OCI-M2 (cell line): Measurements from ENCODE around the gene CCRL2.
"Not testable (repeated sequence)": the region's sequence is repeated elsewhere in the genome, so short reads cannot be mapped to it uniquely, and the experiment has no call there.

Source experiments
- DNase-seq: peaks from one replicate; lab custom pipeline; 2025; ENCODE audit not compliant: unreplicated experiment; lab: John Stamatoyannopoulos, UW

The CCRL2 gene

GRCh38 chr3:46380471-46381221 is 26.4 kb upstream of the CCRL2 start:
- no peak for DNase-seq

DNA sequence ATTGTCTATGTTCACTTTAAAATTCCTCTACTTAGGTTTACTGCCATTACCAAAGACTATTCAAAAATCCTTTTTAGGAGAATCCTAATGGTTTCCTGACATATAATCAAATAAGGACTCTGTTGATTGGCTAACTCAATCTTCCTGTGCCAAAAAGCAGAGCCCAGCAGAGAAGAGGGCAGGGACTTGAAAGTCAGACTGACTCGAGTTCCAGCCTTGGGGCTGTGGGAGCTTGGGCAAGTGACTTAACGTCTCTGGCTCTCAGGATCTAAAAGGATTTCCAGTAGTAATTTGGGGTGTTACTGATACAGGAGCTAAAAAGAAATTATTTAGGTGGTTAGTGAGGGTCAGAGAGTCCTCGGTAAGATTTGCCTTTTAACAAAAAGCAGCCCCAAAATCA is 25.4 kb upstream of the CCRL2 start:
- DNase-seq = no peak

- no peak for DNase-seq
Observed at GRCh38 chr3:46383211-46383950, 23.7 kb upstream of the CCRL2 start.

DNA sequence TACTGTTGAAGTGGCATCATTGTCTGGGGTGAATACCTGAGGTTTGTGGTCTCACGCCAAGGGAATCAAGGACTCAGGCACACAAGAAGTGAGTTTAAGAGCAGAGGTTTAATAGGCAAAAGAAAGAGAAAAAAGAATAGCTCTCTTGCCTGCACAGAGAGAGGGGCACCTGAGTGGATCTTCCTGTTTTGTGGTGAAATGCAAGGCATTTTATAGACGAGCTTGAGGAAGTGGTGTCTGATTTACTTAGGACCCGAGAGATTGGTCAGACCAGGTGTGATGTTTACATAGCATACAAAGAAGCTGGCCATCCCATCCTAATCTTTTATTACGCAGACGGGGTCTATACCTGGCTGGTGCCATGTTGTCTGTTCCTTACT is 23.1 kb upstream of the CCRL2 start:
- DNase-seq = no peak

DNA sequence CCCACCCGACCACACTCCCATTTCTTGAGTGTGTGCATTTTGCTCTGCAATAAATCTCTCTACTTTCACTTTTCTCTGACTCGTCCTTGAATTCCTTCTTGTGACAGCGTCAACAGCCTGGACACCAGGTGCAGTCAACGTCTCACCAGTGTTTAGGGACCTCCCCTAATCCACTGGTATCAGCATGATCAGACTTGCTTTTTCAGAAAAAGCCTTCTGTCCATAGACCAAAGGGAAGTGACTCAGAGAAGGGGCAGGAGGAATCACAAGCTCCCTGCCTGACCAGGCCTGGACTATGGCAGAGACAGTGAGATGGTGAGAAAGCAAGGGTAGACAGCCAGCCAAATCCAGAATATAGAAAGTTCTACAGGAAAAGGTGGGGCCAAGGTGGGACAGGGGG is 20.9 kb upstream of the CCRL2 start:
- no peak for DNase-seq

GRCh38 chr3:46388847-46389246 is 18.2 kb upstream of the CCRL2 start:
- not testable (repeated sequence) for DNase-seq

- no peak for DNase-seq
Observed at GRCh38 chr3:46389306-46389705, 17.8 kb upstream of the CCRL2 start.

- DNase-seq = not testable (repeated sequence)
Observed at GRCh38 chr3:46391526-46391925, 15.5 kb upstream of the CCRL2 start.

DNA sequence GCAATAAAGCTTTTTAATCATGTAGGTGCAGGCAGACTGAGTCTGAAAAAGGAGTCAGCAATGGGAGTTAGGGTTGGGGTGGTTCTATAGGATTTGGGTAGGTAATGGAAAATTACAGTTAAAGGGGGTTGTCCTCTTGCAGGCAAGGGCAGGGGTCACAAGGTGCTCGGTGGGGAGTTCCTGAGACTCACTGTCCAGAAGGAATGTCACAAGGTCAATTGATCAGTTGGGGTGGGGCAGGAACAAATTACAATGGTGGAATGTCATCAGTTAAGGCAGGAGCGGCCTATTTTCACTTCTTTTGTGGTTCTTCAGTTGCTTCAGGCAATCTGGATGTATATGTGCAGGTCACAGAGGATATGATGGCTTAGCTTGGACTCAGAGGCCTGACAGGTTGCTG is 14.0 kb upstream of the CCRL2 start:
- DNase-seq = no peak

DNA sequence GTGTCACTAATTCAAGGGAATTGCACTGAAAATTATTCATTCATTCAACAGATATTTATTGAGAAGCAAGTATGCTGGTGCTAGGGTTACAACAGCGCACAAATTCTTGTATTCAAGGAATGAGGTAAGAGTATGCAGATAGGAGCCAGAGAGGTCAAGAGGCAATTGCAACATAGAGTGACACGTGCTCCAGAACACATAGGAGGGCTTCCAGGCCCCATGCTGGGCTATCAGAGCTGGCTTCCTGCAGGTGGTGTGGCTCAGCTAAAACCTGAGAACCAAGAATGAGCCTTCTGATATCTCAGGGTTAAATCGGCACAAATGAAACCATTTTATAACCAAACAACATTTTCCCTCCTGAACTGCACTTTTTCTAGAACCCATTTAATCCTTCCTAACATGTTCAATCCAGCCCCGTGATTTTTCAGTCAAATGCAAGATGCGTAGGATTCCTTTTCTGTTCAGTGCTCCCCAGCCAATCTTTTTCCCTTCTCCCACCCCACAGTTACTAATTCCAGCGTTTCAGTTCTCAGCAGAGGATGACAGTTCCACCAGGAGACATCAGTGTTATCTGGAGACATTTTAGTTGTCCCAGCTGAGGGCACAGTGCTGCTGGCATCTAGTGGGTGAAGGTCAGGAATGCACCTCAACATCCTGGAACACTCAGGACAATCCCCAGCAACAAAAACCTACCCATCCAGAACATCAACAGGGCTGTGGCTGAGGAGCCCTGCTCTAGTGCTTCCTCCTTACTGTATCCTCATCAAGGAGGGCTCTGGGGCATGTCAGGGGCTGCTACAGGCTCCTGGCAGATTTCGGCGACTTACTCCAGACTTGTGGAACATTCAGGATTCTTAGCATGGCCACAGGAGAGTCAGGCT is 13.3 kb upstream of the CCRL2 start:
- no peak for DNase-seq

GRCh38 chr3:46395210-46395661 is 11.8 kb upstream of the CCRL2 start:
- no peak for DNase-seq

DNA sequence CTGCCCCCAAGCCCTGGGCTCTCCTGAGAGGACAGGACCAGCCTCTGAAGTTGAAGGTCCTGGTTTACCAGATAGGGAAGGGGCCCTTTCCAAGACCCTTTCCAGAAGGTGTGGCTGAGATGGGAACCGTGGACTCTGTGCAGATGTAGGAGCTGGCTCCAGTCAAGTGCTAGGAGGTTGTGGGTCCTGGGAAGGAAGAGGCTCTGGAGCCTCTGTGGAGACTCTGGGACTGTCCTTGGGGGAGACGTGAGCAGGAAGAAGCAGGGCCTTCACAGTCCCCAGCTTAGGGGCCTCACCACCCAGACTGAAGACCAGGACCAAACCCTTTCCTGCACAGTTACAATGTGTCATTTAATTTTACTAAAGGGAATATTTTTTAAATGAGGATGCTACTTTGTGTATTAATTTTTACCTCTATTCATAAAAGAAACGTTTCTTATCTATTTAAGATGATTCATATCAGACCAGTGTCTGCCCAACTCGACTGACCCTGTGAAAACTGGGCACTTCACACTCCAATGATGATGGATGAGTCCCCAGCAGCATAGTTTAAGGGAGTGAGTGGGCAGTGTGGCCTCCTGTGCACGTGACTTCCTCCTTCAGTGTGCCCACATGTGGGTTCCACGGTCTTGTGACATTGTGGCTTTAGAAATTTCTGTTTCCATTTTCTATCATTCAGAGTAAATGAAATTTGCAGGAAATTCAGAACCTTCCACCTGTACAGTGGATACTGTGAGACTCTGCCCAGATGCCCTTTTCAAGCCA is 11.1 kb upstream of the CCRL2 start:
- DNase-seq = no peak

GRCh38 chr3:46397111-46397510 is 9.9 kb upstream of the CCRL2 start:
- no peak for DNase-seq

DNA sequence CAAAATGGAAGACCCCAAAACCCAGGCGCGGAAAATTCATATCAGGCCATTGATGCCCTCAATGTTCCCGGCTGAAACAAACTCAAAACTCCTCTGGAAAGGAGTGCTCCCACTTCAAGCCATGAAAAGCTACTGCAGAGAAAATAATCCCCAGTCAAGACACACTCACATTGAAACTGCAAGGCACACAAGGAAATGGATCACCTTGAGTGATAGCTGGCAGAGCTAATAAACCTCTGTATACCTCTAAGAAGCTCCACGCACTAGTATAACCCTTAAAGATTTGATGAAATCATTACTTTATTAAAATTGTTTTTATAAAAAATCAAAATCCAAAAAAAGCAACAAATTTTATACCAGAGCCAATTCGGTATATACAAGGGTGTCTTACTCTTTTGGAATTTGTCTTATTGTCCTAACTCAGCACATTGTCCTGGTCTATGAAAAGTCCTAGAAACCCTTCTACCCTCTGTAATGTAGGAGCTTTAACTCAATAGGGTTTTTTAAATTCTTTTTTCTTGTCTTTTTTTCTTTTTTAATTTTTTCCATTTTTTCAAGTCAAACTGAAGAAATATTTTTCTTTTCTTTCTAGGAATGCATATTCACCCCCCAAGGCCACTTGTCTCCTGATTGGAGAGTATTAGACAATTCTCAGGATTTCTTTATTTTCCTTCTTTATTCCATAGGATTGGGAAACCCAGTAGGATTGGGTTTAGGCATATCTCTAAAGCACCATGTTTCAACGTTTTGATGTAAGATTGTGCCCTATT is 8.7 kb upstream of the CCRL2 start:
- DNase-seq = no peak

GRCh38 chr3:46399098-46399497 is 8.0 kb upstream of the CCRL2 start:
- DNase-seq = no peak

- no peak for DNase-seq
Observed at GRCh38 chr3:46399557-46399956, 7.5 kb upstream of the CCRL2 start.

- peak; percentile 6 for DNase-seq
Observed at GRCh38 chr3:46400000-46400734, 6.9 kb upstream of the CCRL2 start.

- no peak for DNase-seq
Observed at GRCh38 chr3:46400846-46401245, 6.2 kb upstream of the CCRL2 start.

DNA sequence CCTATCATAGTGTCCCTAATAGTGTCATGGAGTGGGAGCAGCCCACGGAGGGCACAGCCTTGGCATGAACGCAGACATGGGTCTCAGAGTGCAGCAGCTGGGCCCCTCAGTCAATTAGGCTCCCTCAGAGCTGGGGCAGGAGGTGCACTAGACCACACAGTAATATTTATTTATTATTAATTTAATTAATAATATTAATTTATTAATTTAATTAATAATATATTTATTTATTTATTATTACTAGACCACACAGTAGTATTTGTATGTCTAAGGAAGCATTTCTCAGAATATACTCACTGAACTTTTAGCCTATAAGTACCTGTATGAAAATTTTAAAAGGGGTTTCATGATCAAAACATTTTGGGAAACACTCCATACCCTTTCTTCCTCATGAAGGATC is 5.5 kb upstream of the CCRL2 start:
- DNase-seq = no peak
